IMR-90 (cell line): ENCODE data around the gene LTA. TPM values are rescaled to one million over a fixed set of nuclear protein-coding genes. Genes with fewer than 3 reads are reported as not detected.

Source experiments
- ATAC-seq: fragments of 200-7000 bp; cut with Tn5 transposase; 2 replicates; pipeline ENCODE4 v1.9.1; 2020; ENCODE audit warnings: low read depth, mild to moderate bottlenecking, moderate library complexity
- BruUV-seq: library from RNA; stranded (reverse); fragments of 400-500 nt; replicated peaks from 2 replicates; lab custom pipeline; 2021; lab: Mats Ljungman, UMichigan
- CTCF ChIA-PET: fragments of 300-600 bp; formaldehyde crosslinking; extraction: SDS; loops from one replicate; lab custom pipeline; 2021; ENCODE audit warnings: antibody characterized with exemption; lab: Yijun Ruan, JAX
- POLR2A ChIA-PET: fragments of 300-600 bp; sonication (Branson Sonifier 250); formaldehyde crosslinking; loops from one replicate; lab custom pipeline; 2022; ENCODE audit warnings: antibody characterized with exemption; ENCODE audit not compliant: unreplicated experiment; lab: Charles Lee
- DNase-seq: peaks from one replicate; pipeline ENCODE4 v3.0.0; 2013
- H2AFZ ChIP-seq: replicated peaks from 2 replicates; pipeline ENCODE3; 2013; ENCODE audit warnings: low read length, mild to moderate bottlenecking; ENCODE audit not compliant: poor library complexity
- H2AK5ac ChIP-seq: 2 replicates; pipeline ENCODE4 v1.6.1; 2013; ENCODE audit warnings: low read depth, low read length, inconsistent platforms
- H2AK9ac ChIP-seq: replicated peaks from 2 replicates; pipeline ENCODE3; 2013; ENCODE audit warnings: mild to moderate bottlenecking, low read depth, low read length, moderate library complexity; ENCODE audit not compliant: poor library complexity
- H2BK120ac ChIP-seq: 2 replicates; pipeline ENCODE4 v1.6.1; 2013; ENCODE audit warnings: low read depth, low read length, inconsistent platforms
- H2BK15ac ChIP-seq: 3 replicates; pipeline ENCODE4 v1.6.1; 2013; ENCODE audit warnings: low read depth, low read length, inconsistent platforms
- H2BK20ac ChIP-seq: 2 replicates; pipeline ENCODE4 v1.6.1; 2013; ENCODE audit warnings: low read depth, mild to moderate bottlenecking, inconsistent platforms, low read length, moderate library complexity
- H2BK5ac ChIP-seq: 2 replicates; pipeline ENCODE4 v1.6.1; 2013; ENCODE audit warnings: mild to moderate bottlenecking, low read depth, low read length, inconsistent platforms; ENCODE audit not compliant: poor library complexity, severe bottlenecking
- H3K14ac ChIP-seq: replicated peaks from 2 replicates; pipeline ENCODE4 v1.6.1; 2013; ENCODE audit warnings: low read depth, low read length, inconsistent platforms
- H3K18ac ChIP-seq: 2 replicates; pipeline ENCODE4 v1.6.1; 2013; ENCODE audit warnings: low read depth, low read length, control low read depth
- H3K23ac ChIP-seq: 2 replicates; pipeline ENCODE4 v1.6.1; 2013; ENCODE audit warnings: low read depth, low read length, inconsistent platforms
- H3K27ac ChIP-seq: 2 replicates; pipeline ENCODE4 v1.5.1; 2013; ENCODE audit warnings: mild to moderate bottlenecking, control low read depth, low read length; ENCODE audit not compliant: insufficient read depth
- H3K27me3 ChIP-seq: 2 replicates; pipeline ENCODE4 v1.6.1; 2013; ENCODE audit warnings: low read length; ENCODE audit not compliant: control insufficient read depth, insufficient read depth
- H3K36me3 ChIP-seq: 2 replicates; pipeline ENCODE4 v1.6.1; 2013; ENCODE audit warnings: low read length, mixed read lengths; ENCODE audit not compliant: control insufficient read depth, insufficient read depth
- H3K4ac ChIP-seq: 2 replicates; pipeline ENCODE4 v1.6.1; 2013; ENCODE audit warnings: low read depth, low read length, inconsistent platforms
- H3K4me1 ChIP-seq: 2 replicates; pipeline ENCODE4 v1.6.1; 2013; ENCODE audit warnings: low read length, mixed read lengths; ENCODE audit not compliant: control insufficient read depth, insufficient read depth
- H3K4me2 ChIP-seq: 2 replicates; pipeline ENCODE4 v1.6.1; 2013; ENCODE audit warnings: low read depth, mild to moderate bottlenecking, control low read depth, low read length, moderate library complexity
- H3K4me3 ChIP-seq: 2 replicates; pipeline ENCODE4 v1.5.1; 2013; ENCODE audit warnings: low read depth, mild to moderate bottlenecking, control low read depth, low read length, moderate library complexity; ENCODE audit not compliant: insufficient read depth
- H3K56ac ChIP-seq: 2 replicates; pipeline ENCODE4 v1.6.1; 2013; ENCODE audit warnings: low read length, inconsistent platforms; ENCODE audit not compliant: insufficient read depth; ENCODE audit errors: extremely low read depth
- H3K79me1 ChIP-seq, 2 experiments: 2 replicates each; pipeline ENCODE4 v1.6.1; 2013; ENCODE audit warnings: low read length in 2 of 2, inconsistent platforms in 1 of 2, low read depth in 1 of 2
- H3K9ac ChIP-seq: 2 replicates; pipeline ENCODE4 v1.6.1; 2013; ENCODE audit warnings: low read depth, low read length, control low read depth
- H3K9me1 ChIP-seq: 2 replicates; pipeline ENCODE4 v1.6.1; 2013; ENCODE audit warnings: low read length, inconsistent platforms; ENCODE audit not compliant: insufficient read depth
- H3K9me3 ChIP-seq: 2 replicates; pipeline ENCODE4 v1.6.1; 2013; ENCODE audit warnings: low read length; ENCODE audit not compliant: control insufficient read depth, insufficient read depth
- H4K20me1 ChIP-seq: 2 replicates; pipeline ENCODE4 v1.6.1; 2013; ENCODE audit warnings: low read length, inconsistent platforms; ENCODE audit not compliant: insufficient read depth
- H4K5ac ChIP-seq: 2 replicates; pipeline ENCODE4 v1.6.1; 2013; ENCODE audit warnings: mild to moderate bottlenecking, low read depth, low read length, control low read depth
- H4K8ac ChIP-seq, 2 experiments: 2 replicates each; pipeline ENCODE4 v1.6.1; 2013; ENCODE audit warnings: low read depth in 2 of 2, low read length in 2 of 2, control low read depth in 1 of 2, inconsistent platforms in 1 of 2
- H4K91ac ChIP-seq: 2 replicates; pipeline ENCODE4 v1.6.1; 2013; ENCODE audit warnings: low read depth, low read length, inconsistent platforms; ENCODE audit not compliant: insufficient read depth
- CEBPB ChIP-seq: IDR thresholded peaks from 2 replicates; pipeline ENCODE4 v1.6.1; 2012; ENCODE audit warnings: low read depth, low read length, improper control_type of control experiment
- FOS ChIP-seq: fragments of 150-350 bp; IDR thresholded peaks from 2 replicates; pipeline ENCODE4 v1.6.1; 2016; ENCODE audit warnings: low read depth, low read length
- POLR2A ChIP-seq: IDR thresholded peaks from 2 replicates; pipeline ENCODE4 v1.6.1; 2012; ENCODE audit warnings: mild to moderate bottlenecking, low read depth, low read length
- WGBS, 2 experiments: methylation state at CpG; one replicate each; pipeline versions ENCODE4 v1.1.5 to v1.1.7; 2013; ENCODE audit warnings: missing lambda C conversion rate in 2 of 2; ENCODE audit not compliant: insufficient read length in 1 of 2; ENCODE audit errors: extremely low coverage in 2 of 2; 5-methylcytosine and 5-hydroxymethylcytosine counted together
- dilution Hi-C: fragments of 300-500 bp; cut with HindIII; formaldehyde crosslinking; loops from one replicate; pipeline ENCODE4 v1.14.3; 2018; ENCODE audit warnings: low sequenced_read_pairs; ENCODE audit not compliant: unreplicated experiment
- in situ Hi-C: fragments of 300-500 bp; cut with MboI; formaldehyde crosslinking; loops from 3 replicates; pipeline ENCODE4 v1.14.3; 2019; ENCODE audit warnings: low sequenced_read_pairs, inconsistent platforms, mixed read lengths
- intact Hi-C: fragments of 100-400 bp; cut with micrococcal nuclease; formaldehyde crosslinking; loops from 2 replicates; pipeline ENCODE4 v1.10.0; 2022
- polyA plus RNA-seq, 3 experiments: library from polyadenylated mRNA; depleted of rRNA; stranded (reverse); fragments of >200 nt; gene quantifications; 2 replicates each; pipeline ENCODE4 v1.2.3, GENCODE V29; 2012; ENCODE audit warnings: low replicate concordance in 1 of 3
- total RNA-seq: library from RNA; depleted of rRNA; stranded (reverse); fragments of >200 nt; gene quantifications from 2 replicates; pipeline ENCODE4 v1.2.3, GENCODE V29; 2012
- TF ChIP-seq, protein P1 (sequence below): fragments of 150-350 bp; IDR thresholded peaks from 2 replicates; pipeline ENCODE4 v1.6.1; 2017; ENCODE audit warnings: mild to moderate bottlenecking, antibody characterized with exemption, low read length, low read depth

The LTA gene
- total and polyA plus RNA-seq, 2 of the 4 experiments (the other 2 are of a cell fraction) = not detected

DNA sequence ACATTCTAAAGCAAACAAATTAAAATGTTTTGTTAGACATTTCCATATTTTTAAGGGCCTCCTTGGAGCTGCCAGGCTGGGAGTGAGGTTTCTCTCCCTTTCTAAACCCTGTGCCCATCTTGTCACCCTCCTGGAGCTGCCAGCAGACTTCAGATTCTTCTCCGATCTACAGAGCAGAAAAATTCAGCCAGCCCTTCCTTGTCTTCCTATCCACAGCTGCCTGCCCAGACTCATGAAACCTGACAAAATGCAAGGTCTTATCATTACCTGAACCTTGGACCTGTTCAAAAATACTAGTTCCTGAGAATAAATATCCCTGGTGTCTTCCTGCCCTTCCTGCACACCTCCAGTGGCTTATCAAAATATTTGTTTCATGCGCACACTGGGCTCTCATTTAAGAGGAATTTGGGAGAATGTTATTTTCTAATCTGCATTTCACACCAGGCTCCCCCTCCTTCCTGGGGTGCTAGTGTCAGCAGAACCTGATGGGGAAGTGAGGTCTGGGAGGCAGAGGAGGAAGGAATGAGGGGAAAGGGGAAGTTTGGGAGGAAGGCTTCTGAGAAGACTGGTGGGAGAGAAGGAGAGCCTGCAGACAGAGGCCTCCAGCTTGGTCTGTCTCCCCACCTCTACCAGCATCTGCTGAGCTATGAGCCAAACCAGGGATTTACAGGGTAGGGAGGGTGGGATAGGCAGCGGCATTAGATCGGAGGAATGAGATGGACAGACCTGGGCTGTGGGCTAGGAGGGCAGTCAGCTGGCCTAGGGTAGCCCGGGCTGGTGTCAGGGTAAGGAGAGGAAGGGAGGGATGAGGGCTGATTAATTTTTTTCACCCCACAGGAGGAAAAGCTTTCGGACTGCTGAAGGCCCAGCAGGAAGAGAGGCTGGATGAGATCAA lies 42.8 kb downstream of the LTA start, which contains the start of gene AIF1:
AIF1 (plus strand) TSS at position 551 of the 895 bp plus-strand sequence; CDS start at position 647, 96 bp downstream.
- Histone ChIP-seq H3K56ac (no peak within 1 kb of the TSS), H3K9ac (no peak within 1 kb of the TSS), H2BK20ac (no peak within 1 kb of the TSS), H3K18ac (no peak within 1 kb of the TSS), H3K79me1 (no peaks in the 10 kb centered on the region), H2AK9ac (no peak within 1 kb of the TSS), H2BK120ac (no peak within 1 kb of the TSS), H3K14ac (no peak within 1 kb of the TSS), H3K23ac (no peak within 1 kb of the TSS), H3K4me1 (no peaks in the 10 kb centered on the region), H4K91ac (no peak within 1 kb of the TSS), H3K4ac (no peak within 1 kb of the TSS), H3K9me1 (0 out of 2 replicates have a peak, but pooled peaks cover 3% of the 10 kb centered on the region), H4K5ac (no peak within 1 kb of the TSS), H3K27ac (no peak within 1 kb of the TSS), H2BK15ac (no peak within 1 kb of the TSS), H2AK5ac (no peak within 1 kb of the TSS), H2BK5ac (no peak within 1 kb of the TSS), H2AFZ (peak within 1 kb of the TSS; percentile 44), H4K8ac (no peak within 1 kb of the TSS), H3K9me3 (no peaks in the 10 kb centered on the region), H3K27me3 (peaks cover 7% of the 10 kb centered on the region), H3K4me3 (no peak within 1 kb of the TSS), H3K4me2 (no peak within 1 kb of the TSS), H4K20me1 (0 out of 2 replicates have a peak, but pooled peaks cover under 1% of the 10 kb centered on the region), H3K36me3 (no peaks in the 10 kb centered on the region)
- DNase-seq (no peak), ATAC-seq (no peak)
- POLR2A ChIA-PET = no interaction called here
- WGBS, 2 experiments = no CpG with 5 or more reads among the region's 6 CpGs
- no peak for TF ChIP-seq CEBPB
- TF ChIP-seq POLR2A = no peak
- no peak for TF ChIP-seq FOS
- TF ChIP-seq, protein P1, sequence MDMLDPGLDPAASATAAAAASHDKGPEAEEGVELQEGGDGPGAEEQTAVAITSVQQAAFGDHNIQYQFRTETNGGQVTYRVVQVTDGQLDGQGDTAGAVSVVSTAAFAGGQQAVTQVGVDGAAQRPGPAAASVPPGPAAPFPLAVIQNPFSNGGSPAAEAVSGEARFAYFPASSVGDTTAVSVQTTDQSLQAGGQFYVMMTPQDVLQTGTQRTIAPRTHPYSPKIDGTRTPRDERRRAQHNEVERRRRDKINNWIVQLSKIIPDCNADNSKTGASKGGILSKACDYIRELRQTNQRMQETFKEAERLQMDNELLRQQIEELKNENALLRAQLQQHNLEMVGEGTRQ = no peak
- intact Hi-C loops = loop anchor here (2.0 kb wide), 1 partner anchor 54 kb away; no protein-coding TSS in a partner anchor
- dilution Hi-C loops = no loop called here
- in situ Hi-C loops = no loop called here
- BruUV-seq = no TSS peak
- CTCF ChIA-PET = interaction anchor here (0.7 kb wide), 1 partner anchor 19 kb away, joined by 7 read pairs; no protein-coding TSS in a partner anchor
